AG09319 (cell line): Measurements from ENCODE around the gene MYO3B.

ENCODE experiments used
- DNase-seq: peaks from one replicate; pipeline ENCODE4 v3.0.0-alpha.2; 2010; ENCODE audit warnings: low read depth; ENCODE audit errors: extremely low read depth
- CTCF ChIP-seq: IDR thresholded peaks from 2 replicates; pipeline ENCODE4 v1.5.1; 2011; ENCODE audit warnings: low read depth, mild to moderate bottlenecking, inconsistent platforms, low read length, moderate library complexity

Gene MYO3B

GRCh38 chr2:170365003-170365402 is 187.1 kb downstream of the MYO3B start:
- DNase-seq: no peak
- no peak for TF ChIP-seq CTCF

- no peak for DNase-seq
- no peak for TF ChIP-seq CTCF
Measured at GRCh38 chr2:170365686-170366085, 187.7 kb downstream of the MYO3B start.

- no peak for TF ChIP-seq CTCF
- no peak for DNase-seq
Measured at GRCh38 chr2:170368370-170368769, 190.4 kb downstream of the MYO3B start.

GRCh38 chr2:170369228-170369627 is 191.3 kb downstream of the MYO3B start:
- TF ChIP-seq CTCF: no peak
- no peak for DNase-seq

- DNase-seq: no peak
- no peak; the same call in none of the 2 replicates for TF ChIP-seq CTCF
Measured at GRCh38 chr2:170369894-170370293, 191.9 kb downstream of the MYO3B start.

- DNase-seq: no peak
- TF ChIP-seq CTCF: no peak
Measured at GRCh38 chr2:170371231-170371998, 193.5 kb downstream of the MYO3B start.

GRCh38 chr2:170375192-170375591 is 197.2 kb downstream of the MYO3B start:
- no peak for TF ChIP-seq CTCF
- no peak for DNase-seq
